ENCODE measurements around the gene NUBPL. TPM values are rescaled to one million over a fixed set of nuclear protein-coding genes. Genes with fewer than 3 reads are reported as not detected.

NUBPL gene, protein sequence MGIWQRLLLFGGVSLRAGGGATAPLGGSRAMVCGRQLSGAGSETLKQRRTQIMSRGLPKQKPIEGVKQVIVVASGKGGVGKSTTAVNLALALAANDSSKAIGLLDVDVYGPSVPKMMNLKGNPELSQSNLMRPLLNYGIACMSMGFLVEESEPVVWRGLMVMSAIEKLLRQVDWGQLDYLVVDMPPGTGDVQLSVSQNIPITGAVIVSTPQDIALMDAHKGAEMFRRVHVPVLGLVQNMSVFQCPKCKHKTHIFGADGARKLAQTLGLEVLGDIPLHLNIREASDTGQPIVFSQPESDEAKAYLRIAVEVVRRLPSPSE
- 8.7 and 12.8 TPM in 2 replicates for total RNA-seq

GRCh38 chr14:31561155-31561846, at the start of gene NUBPL:
Gene NUBPL (plus strand): TSS chr14:31561404. CDS start chr14:31561440, 36 bp downstream.

Other genes with a start within 250 kb of the NUBPL start
- 56.7 and 73.9 TPM in 2 replicates for gene HEATR5A, start 140.9 kb upstream of the NUBPL start, total RNA-seq
- gene DTD2, start 103.9 kb upstream of the NUBPL start, total RNA-seq: 68.8 and 77.0 TPM in 2 replicates
- not detected in 2 replicates for gene GPR33, start 73.4 kb upstream of the NUBPL start, total RNA-seq

Data from regular cardiac myocyte (primary cell).